ENCODE results near the gene SMG7.

The SMG7 gene

GRCh38 chr1:183515002-183515689 is 42.8 kb downstream of the SMG7 start:
- H3K27ac Mint-ChIP-seq = no peak overlapping the region
- H3K27me3 Mint-ChIP-seq = no peaks in the 10 kb centered on the region
- H3K36me3 Mint-ChIP-seq (ENCODE audit: low read depth) = peaks cover 34% of the 10 kb centered on the region
- H3K4me3 Mint-ChIP-seq = no peak overlapping the region
- H3K9me3 Mint-ChIP-seq = no peaks in the 10 kb centered on the region
- peaks cover 5% of the 10 kb centered on the region for H3K4me1 Mint-ChIP-seq (ENCODE audit: low read depth)

GRCh38 chr1:183516725-183517124 is 44.4 kb downstream of the SMG7 start:
- no peaks in the 10 kb centered on the region for H3K27me3 Mint-ChIP-seq
- no peak overlapping the region for H3K4me3 Mint-ChIP-seq
- no peaks in the 10 kb centered on the region for H3K9me3 Mint-ChIP-seq
- H3K27ac Mint-ChIP-seq = no peak overlapping the region
- peaks cover 46% of the 10 kb centered on the region for H3K36me3 Mint-ChIP-seq (ENCODE audit: low read depth)
- peaks cover 5% of the 10 kb centered on the region for H3K4me1 Mint-ChIP-seq (ENCODE audit: low read depth)

GRCh38 chr1:183517401-183517800 is 45.1 kb downstream of the SMG7 start:
- Mint-ChIP-seq H3K27me3 (no peaks in the 10 kb centered on the region), H3K27ac (no peak overlapping the region), H3K36me3 (ENCODE audit: low read depth) (peaks cover 50% of the 10 kb centered on the region), H3K4me3 (no peak overlapping the region), H3K4me1 (ENCODE audit: low read depth) (peaks cover 5% of the 10 kb centered on the region), H3K9me3 (no peaks in the 10 kb centered on the region)

- no peaks in the 10 kb centered on the region for H3K4me1 Mint-ChIP-seq (ENCODE audit: low read depth)
- H3K27ac Mint-ChIP-seq = no peak overlapping the region
- no peak overlapping the region for H3K4me3 Mint-ChIP-seq
- H3K27me3 Mint-ChIP-seq = no peaks in the 10 kb centered on the region
- peaks cover 64% of the 10 kb centered on the region for H3K36me3 Mint-ChIP-seq (ENCODE audit: low read depth)
- H3K9me3 Mint-ChIP-seq = no peaks in the 10 kb centered on the region
These were observed 48.1 kb downstream of the SMG7 start for GRCh38 chr1:183520379-183520778.

GRCh38 chr1:183522104-183522503 is 49.8 kb downstream of the SMG7 start:
- no peaks in the 10 kb centered on the region for H3K4me1 Mint-ChIP-seq (ENCODE audit: low read depth)
- no peaks in the 10 kb centered on the region for H3K9me3 Mint-ChIP-seq
- H3K4me3 Mint-ChIP-seq = no peak overlapping the region
- H3K36me3 Mint-ChIP-seq (ENCODE audit: low read depth) = peaks cover 59% of the 10 kb centered on the region
- no peaks in the 10 kb centered on the region for H3K27me3 Mint-ChIP-seq
- no peak overlapping the region for H3K27ac Mint-ChIP-seq

DNA sequence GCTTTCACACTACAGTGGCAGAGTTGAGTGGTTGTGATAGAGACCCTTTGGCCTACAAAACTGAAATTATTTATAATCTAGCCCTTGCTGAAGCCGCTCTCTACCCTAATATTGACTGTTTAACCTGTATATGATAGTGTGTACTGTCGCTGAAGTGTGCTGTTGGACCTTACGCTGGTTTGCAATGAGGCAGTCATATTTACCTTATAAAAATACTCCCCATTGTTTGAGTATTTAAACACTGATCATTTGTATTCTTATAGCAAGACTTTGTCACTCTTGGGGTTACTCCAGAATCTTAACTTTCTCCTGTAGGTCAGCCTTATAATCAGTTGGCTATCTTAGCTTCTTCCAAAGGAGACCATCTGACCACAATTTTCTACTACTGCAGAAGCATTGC is 56.3 kb downstream of the SMG7 start:
- Mint-ChIP-seq H3K4me1 (ENCODE audit: low read depth) (no peaks in the 10 kb centered on the region), H3K27ac (peak overlapping the region; percentile 45), H3K9me3 (no peaks in the 10 kb centered on the region), H3K36me3 (ENCODE audit: low read depth) (peaks cover 58% of the 10 kb centered on the region), H3K27me3 (no peaks in the 10 kb centered on the region), H3K4me3 (no peak overlapping the region)

- Mint-ChIP-seq H3K36me3 (ENCODE audit: low read depth) (peaks cover 77% of the 10 kb centered on the region), H3K9me3 (no peaks in the 10 kb centered on the region), H3K27ac (no peak overlapping the region), H3K4me1 (ENCODE audit: low read depth) (no peaks in the 10 kb centered on the region), H3K27me3 (no peaks in the 10 kb centered on the region), H3K4me3 (no peak overlapping the region)
These were observed 61.4 kb downstream of the SMG7 start for GRCh38 chr1:183533617-183534174.

GRCh38 chr1:183537405-183537804 is 65.1 kb downstream of the SMG7 start:
- H3K9me3 Mint-ChIP-seq = no peaks in the 10 kb centered on the region
- H3K4me3 Mint-ChIP-seq = no peak overlapping the region
- H3K4me1 Mint-ChIP-seq (ENCODE audit: low read depth) = no peaks in the 10 kb centered on the region
- peaks cover 83% of the 10 kb centered on the region for H3K36me3 Mint-ChIP-seq (ENCODE audit: low read depth)
- no peaks in the 10 kb centered on the region for H3K27me3 Mint-ChIP-seq
- H3K27ac Mint-ChIP-seq = no peak overlapping the region

- Mint-ChIP-seq H3K27me3 (no peaks in the 10 kb centered on the region), H3K27ac (no peak overlapping the region), H3K9me3 (no peaks in the 10 kb centered on the region), H3K4me3 (no peak overlapping the region), H3K4me1 (ENCODE audit: low read depth) (no peaks in the 10 kb centered on the region), H3K36me3 (ENCODE audit: low read depth) (peaks cover 79% of the 10 kb centered on the region)
These were observed 71.4 kb downstream of the SMG7 start for GRCh38 chr1:183543619-183544204.

DNA sequence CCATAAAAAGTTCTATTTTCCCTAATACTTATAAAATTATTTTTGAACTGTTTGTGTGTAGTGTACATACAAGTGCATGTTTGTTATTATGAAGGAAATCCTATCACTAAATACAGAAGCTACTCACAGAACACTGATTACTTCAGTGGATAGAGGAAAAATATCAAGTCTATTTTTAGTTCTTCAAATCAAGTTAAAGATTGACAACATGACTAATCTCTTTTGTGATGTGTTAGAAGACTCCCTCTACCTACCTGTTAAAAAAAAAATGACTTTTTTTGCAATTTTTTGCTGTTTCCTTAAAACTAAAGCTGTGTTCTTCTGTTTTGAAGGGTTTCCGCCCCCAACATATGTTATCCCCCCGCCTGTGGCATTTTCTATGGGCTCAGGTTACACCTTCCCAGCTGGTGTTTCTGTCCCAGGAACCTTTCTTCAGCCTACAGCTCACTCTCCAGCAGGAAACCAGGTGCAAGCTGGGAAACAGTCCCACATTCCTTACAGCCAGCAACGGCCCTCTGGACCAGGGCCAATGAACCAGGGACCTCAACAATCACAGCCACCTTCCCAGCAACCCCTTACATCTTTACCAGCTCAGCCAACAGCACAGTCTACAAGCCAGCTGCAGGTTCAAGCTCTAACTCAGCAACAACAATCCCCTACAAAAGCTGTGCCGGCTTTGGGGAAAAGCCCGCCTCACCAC is 72.4 kb downstream of the SMG7 start:
- Mint-ChIP-seq H3K27me3 (no peaks in the 10 kb centered on the region), H3K4me1 (ENCODE audit: low read depth) (no peaks in the 10 kb centered on the region), H3K4me3 (no peak overlapping the region), H3K9me3 (no peaks in the 10 kb centered on the region), H3K27ac (no peak overlapping the region), H3K36me3 (ENCODE audit: low read depth) (peaks cover 76% of the 10 kb centered on the region)

DNA sequence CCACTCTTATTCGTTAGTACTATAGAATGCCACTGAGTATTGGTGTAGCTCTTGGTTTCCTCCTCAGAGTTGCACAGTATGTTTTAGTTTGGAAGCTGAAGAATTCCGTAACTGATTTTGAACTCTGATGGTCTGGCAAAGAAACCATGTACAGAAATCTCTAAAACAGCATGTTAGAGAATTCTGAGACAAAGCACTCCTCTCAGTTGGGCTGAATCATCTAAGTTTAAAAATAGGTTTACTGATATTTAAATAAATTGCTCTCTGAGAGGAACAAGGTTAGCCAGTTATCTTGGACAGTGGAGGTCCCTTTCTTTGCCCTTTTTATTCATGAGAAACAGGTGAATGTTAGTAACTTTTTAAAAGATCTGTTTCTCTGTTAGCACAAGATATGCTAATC is 74.1 kb downstream of the SMG7 start:
- Mint-ChIP-seq H3K9me3 (no peaks in the 10 kb centered on the region), H3K4me3 (no peak overlapping the region), H3K4me1 (ENCODE audit: low read depth) (no peaks in the 10 kb centered on the region), H3K27ac (no peak overlapping the region), H3K36me3 (ENCODE audit: low read depth) (peaks cover 76% of the 10 kb centered on the region), H3K27me3 (no peaks in the 10 kb centered on the region)

GRCh38 chr1:183548116-183548515 is 75.8 kb downstream of the SMG7 start:
- Mint-ChIP-seq H3K36me3 (ENCODE audit: low read depth) (peaks cover 76% of the 10 kb centered on the region), H3K27ac (no peak overlapping the region), H3K4me1 (ENCODE audit: low read depth) (no peaks in the 10 kb centered on the region)

DNA sequence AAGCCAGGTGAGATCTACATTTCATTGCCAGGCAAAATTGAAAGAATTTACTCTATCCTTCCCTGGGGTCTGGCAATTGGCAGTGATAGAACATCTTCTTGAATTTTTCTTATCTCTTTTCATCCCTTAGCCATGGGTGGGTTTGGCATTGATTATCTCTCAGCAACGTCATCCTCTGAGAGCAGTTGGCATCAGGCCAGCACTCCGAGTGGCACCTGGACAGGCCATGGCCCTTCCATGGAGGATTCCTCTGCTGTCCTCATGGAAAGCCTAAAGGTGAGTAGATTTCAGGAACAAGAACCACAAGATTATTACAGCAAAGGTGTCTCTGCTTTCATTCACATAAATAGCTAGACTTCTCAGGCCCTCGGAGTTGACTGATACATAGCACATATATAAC is 78.6 kb downstream of the SMG7 start:
- peaks cover 3% of the 10 kb centered on the region for H3K4me1 Mint-ChIP-seq (ENCODE audit: low read depth)
- no peaks in the 10 kb centered on the region for H3K9me3 Mint-ChIP-seq
- H3K4me3 Mint-ChIP-seq = no peak overlapping the region
- peaks cover 78% of the 10 kb centered on the region for H3K36me3 Mint-ChIP-seq (ENCODE audit: low read depth)
- no peaks in the 10 kb centered on the region for H3K27me3 Mint-ChIP-seq
- H3K27ac Mint-ChIP-seq = peak overlapping the region; percentile 43

More at GRCh38 chr1:183548116-183548515, 75.8 kb downstream of the SMG7 start:
- H3K4me3 Mint-ChIP-seq = no peak overlapping the region
- no peaks in the 10 kb centered on the region for H3K27me3 Mint-ChIP-seq
- H3K9me3 Mint-ChIP-seq = no peaks in the 10 kb centered on the region

DNA sequence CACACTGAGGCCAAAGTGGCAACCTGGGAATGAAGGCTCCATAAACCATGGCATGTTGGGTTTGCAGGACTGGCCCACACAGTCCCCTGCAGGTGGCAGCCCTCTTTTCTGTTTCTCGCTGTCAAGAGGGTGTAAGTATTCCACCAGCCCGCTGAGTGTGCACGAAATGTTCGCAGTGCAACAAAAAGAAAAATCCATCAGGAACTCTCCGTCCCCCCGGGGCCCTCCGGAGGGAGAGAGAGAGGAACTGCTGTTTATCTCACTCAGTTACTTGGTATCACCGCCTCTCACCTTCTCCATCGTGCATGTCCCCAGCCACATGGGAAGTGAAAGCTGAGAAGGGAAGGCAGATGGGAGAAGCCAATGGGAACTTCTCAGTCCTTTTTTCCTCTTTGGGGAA is 79.6 kb downstream of the SMG7 start:
- Mint-ChIP-seq H3K4me1 (ENCODE audit: low read depth) (peaks cover 3% of the 10 kb centered on the region), H3K27ac (no peak overlapping the region), H3K27me3 (no peaks in the 10 kb centered on the region), H3K4me3 (no peak overlapping the region), H3K36me3 (ENCODE audit: low read depth) (peaks cover 78% of the 10 kb centered on the region), H3K9me3 (no peaks in the 10 kb centered on the region)

DNA sequence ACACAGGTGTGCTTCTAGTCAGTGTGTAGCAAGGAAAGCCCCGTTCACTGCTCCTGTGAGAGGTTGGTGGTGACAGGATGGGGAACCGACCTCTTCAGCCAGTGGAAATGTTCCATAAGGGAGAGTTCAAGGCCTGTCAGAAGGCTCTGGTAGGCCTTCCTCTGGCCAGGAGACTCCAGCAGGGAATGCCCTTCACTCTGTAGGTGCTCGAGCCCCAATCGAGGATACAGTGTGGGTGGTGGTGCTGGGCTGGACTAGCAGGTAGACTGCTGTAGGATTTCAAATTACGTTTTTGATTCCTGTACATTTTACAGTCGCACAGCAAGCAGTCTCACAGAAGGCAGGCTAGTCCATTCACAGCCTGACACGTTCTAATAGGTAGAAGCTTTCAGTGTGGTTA is 80.1 kb downstream of the SMG7 start:
- no peak overlapping the region for H3K4me3 Mint-ChIP-seq
- H3K4me1 Mint-ChIP-seq (ENCODE audit: low read depth) = peaks cover 3% of the 10 kb centered on the region
- H3K27ac Mint-ChIP-seq = no peak overlapping the region
- no peaks in the 10 kb centered on the region for H3K9me3 Mint-ChIP-seq
- peaks cover 75% of the 10 kb centered on the region for H3K36me3 Mint-ChIP-seq (ENCODE audit: low read depth)
- H3K27me3 Mint-ChIP-seq = no peaks in the 10 kb centered on the region

Measured in stimulated activated naive CD8-positive, alpha-beta T cell treated with anti-CD3 and anti-CD28 coated beads, Interleukin-15, Interleukin-2, amounts not matched to agents 100 ng/mL and 50 ng/mL, for 24 hours (primary cell).